Suprapubic skin (tissue), 4 donors: ENCODE data around the gene RASAL1.

Experiments used
- EP300 ChIP-seq: sonication (generic); formaldehyde crosslinking; IDR thresholded peaks from one replicate; pipeline ENCODE4 v1.6.1; 2017; ENCODE audit warnings: antibody characterized with exemption
- POLR2A ChIP-seq, 2 donors: fragments of 450-650 bp; IDR thresholded peaks; one replicate each; pipeline ENCODE4 v1.6.1; 2017; ENCODE audit warnings: antibody characterized with exemption in 2 of 2, mild to moderate bottlenecking in 2 of 2, moderate library complexity in 2 of 2
- POLR2AphosphoS5 ChIP-seq, 3 donors: sonication (generic); formaldehyde crosslinking; IDR thresholded peaks; one replicate each; pipeline ENCODE4 v1.6.1; 2017; ENCODE audit warnings: antibody characterized with exemption in 3 of 3
- TF ChIP-seq, protein P1 (sequence below), 2 donors: fragments of 200-600 bp in 1 of 2; fragments of 450-650 bp in 1 of 2; sonication (generic) in 1 of 2; IDR thresholded peaks; one replicate each; pipeline ENCODE4 v1.5.1; 2016 to 2019; ENCODE audit warnings: antibody characterized with exemption in 2 of 2, mild to moderate bottlenecking in 1 of 2, moderate library complexity in 1 of 2

DNA sequence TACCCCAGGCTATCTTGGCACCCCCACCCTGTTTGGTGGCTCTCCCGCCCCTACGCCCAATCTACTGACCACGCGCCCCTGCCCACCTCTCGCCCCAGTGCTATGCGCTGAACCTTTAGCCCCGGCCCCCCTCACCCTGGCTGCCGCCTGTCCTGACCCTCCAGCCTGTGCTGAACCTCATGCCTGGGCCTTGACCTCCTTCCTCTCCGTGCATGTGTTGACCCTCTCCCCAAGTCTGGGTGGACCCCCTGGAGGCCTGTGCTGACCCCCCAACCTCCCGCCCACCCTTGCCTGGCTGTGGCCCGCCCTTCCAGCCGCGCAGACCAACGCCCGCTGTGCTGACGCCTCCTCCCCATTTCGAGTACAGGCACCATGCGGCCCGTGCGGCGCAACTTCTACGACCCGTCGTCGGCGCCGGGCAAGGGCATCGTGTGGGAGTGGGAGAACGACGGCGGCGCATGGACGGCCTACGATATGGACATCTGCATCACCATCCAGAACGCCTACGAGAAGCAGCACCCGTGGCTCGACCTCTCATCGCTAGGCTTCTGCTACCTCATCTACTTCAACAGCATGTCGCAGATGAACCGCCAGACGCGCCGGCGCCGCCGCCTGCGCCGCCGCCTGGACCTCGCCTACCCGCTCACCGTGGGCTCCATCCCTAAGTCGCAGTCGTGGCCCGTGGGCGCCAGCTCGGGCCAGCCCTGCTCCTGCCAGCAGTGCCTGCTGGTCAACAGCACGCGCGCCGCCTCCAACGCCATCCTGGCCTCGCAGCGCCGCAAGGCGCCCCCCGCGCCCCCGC, 58.3 kb downstream of the RASAL1 start:
- TF ChIP-seq, protein P1, sequence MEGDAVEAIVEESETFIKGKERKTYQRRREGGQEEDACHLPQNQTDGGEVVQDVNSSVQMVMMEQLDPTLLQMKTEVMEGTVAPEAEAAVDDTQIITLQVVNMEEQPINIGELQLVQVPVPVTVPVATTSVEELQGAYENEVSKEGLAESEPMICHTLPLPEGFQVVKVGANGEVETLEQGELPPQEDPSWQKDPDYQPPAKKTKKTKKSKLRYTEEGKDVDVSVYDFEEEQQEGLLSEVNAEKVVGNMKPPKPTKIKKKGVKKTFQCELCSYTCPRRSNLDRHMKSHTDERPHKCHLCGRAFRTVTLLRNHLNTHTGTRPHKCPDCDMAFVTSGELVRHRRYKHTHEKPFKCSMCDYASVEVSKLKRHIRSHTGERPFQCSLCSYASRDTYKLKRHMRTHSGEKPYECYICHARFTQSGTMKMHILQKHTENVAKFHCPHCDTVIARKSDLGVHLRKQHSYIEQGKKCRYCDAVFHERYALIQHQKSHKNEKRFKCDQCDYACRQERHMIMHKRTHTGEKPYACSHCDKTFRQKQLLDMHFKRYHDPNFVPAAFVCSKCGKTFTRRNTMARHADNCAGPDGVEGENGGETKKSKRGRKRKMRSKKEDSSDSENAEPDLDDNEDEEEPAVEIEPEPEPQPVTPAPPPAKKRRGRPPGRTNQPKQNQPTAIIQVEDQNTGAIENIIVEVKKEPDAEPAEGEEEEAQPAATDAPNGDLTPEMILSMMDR (IDR thresholded peaks at IDR 0.05) = no peak
- no peak for TF ChIP-seq POLR2A (IDR thresholded peaks at IDR 0.05)
- TF ChIP-seq EP300 = no peak
- TF ChIP-seq POLR2AphosphoS5 (IDR thresholded peaks at IDR 0.05) = no peak
